ENCODE data around the gene CHEK1. TPM values are rescaled to one million over a fixed set of nuclear protein-coding genes. Genes with fewer than 3 reads are reported as not detected.

The CHEK1 gene
- total and polyA plus RNA-seq, 2 of the 8 experiments (the other 6 are each of a cell fraction or from before 2014, with no cell fraction given): 37.7 to 133 TPM

DNA sequence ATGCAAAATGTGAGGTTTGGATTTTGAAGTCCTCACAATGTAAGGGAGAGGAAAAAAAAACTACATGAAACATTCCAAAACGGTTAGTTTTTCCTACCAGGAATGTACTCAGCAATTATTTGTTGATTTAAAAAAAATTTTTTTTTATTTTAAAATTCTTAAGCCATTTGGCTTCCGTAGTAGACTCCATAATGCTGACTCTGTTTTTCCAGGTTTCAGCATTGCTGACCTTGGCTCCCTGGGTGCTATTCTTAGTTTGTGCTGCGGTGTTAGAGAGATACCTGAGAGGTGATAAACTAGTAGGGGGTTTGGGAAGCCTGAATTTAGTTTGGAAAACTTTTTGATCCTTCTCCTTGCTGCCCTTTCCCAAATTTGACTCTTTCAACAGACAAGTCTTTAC is 21.8 kb upstream of the CHEK1 start:
- no peak overlapping the region for H3K56ac ChIP-seq (replicated peaks; ENCODE audit: insufficient read length, low read depth, low read length)
- H2BK15ac ChIP-seq (ENCODE audit: low read length): no peak overlapping the region
- no peak overlapping the region for H3K4me2 ChIP-seq (ENCODE audit: insufficient read depth in 1 of 2, low read depth in 2 of 2, low read length in 2 of 2)
- H3K27me3 ChIP-seq (replicated peaks in 1 of 4; ENCODE audit: control insufficient read depth in 3 of 4, extremely low read depth in 1 of 4, insufficient read depth in 3 of 4, low read length in 3 of 4): no peaks in the 10 kb centered on the region
- 91% methylated on average over 3 of the region's 3 CpGs; no CpG with 5 or more reads in 1 of the 2 experiments for WGBS, 2 experiments (ENCODE audit: extremely low coverage in 1 of 2, insufficient coverage in 1 of 2, insufficient read length in 1 of 2, insufficient replicate concordance in 2 of 2, low coverage in 1 of 2, low lambda C conversion rate in 2 of 2, missing lambda C conversion rate in 1 of 2)
- H3K9ac ChIP-seq (replicated peaks in 1 of 4; ENCODE audit: extremely low read depth in 1 of 4, low read depth in 3 of 4, low read length in 3 of 4): no peak overlapping the region
- H2AK5ac ChIP-seq (ENCODE audit: low read depth, low read length): no peak overlapping the region
- no peak overlapping the region for H2BK120ac ChIP-seq (replicated peaks; ENCODE audit: low read depth, low read length)
- H3K4me1 ChIP-seq (replicated peaks in 1 of 4; ENCODE audit: control insufficient read depth in 3 of 4, insufficient read depth in 4 of 4, low read length in 3 of 4): no peaks in the 10 kb centered on the region
- no peak overlapping the region for H3K23ac ChIP-seq (ENCODE audit: insufficient read length)
- no peaks in the 10 kb centered on the region for H3K23me2 ChIP-seq (ENCODE audit: low read depth, low read length)
- ChIA-PET POLR2A (ENCODE audit: partially characterized antibody) (interaction anchor here (1.3 kb wide), 1 partner anchor 11 kb away, joined by 3 read pairs; the partner anchor contains the start of gene STT3A), CTCF (ENCODE audit: partially characterized antibody) (interaction anchor here (0.8 kb wide), 1 partner anchor 76 kb away, joined by 3 read pairs; no protein-coding TSS in a partner anchor)
- TF ChIP-seq YY1 (IDR thresholded peaks at IDR 0.05; ENCODE audit: low read depth, low read length) (no peak), CREB1 (IDR thresholded peaks at IDR 0.05) (no peak), CEBPB (IDR thresholded peaks at IDR 0.05; ENCODE audit: low read depth, low read length) (no peak)
- no peak overlapping the region for H2BK5ac ChIP-seq (ENCODE audit: low read depth, low read length)
- H3K27ac ChIP-seq (ENCODE audit: low read depth, low read length): no peak overlapping the region
- H2AFZ ChIP-seq (ENCODE audit: low read length): no peak overlapping the region
- H3K18ac ChIP-seq (ENCODE audit: extremely low read depth, low read length): no peak overlapping the region
- peaks cover 0 to 5% of the 10 kb centered on the region in 2 experiments for H4K20me1 ChIP-seq (replicated peaks in 1 of 2; ENCODE audit: control insufficient read depth in 1 of 2, insufficient read depth in 2 of 2, low read length in 2 of 2)
- no peak overlapping the region for H3K14ac ChIP-seq (ENCODE audit: insufficient read length)
- FAIRE-seq (no peak), DNase-seq (ENCODE audit: low read depth in 1 of 2, low spot score in 2 of 2) (no peak)
- no peak overlapping the region for H4K8ac ChIP-seq (ENCODE audit: extremely low read depth, insufficient read depth, low read length)
- no peak overlapping the region for H2BK12ac ChIP-seq (ENCODE audit: low read depth, low read length)
- no peaks in the 10 kb centered on the region; the same call in 1 of the 2 replicates for H3K79me1 ChIP-seq (ENCODE audit: low read depth, low read length)
- no peaks in the 10 kb centered on the region for H3K9me3 ChIP-seq (ENCODE audit: insufficient read depth in 2 of 2, low read depth in 1 of 2, low read length in 1 of 2)
- no peak overlapping the region for H2BK20ac ChIP-seq (ENCODE audit: low read length)
- H3K79me2 ChIP-seq (ENCODE audit: control insufficient read depth in 1 of 2, insufficient read depth in 2 of 2, low read length in 2 of 2): no peaks in the 10 kb centered on the region; a peak in 1 of 4 replicates
- H4K5ac ChIP-seq (ENCODE audit: insufficient read length, low read depth, low read length): no peak overlapping the region
- H4K91ac ChIP-seq (replicated peaks; ENCODE audit: insufficient read length, low read length): no peak overlapping the region
- H3K4ac ChIP-seq (replicated peaks; ENCODE audit: insufficient read length, low read depth, low read length): no peak overlapping the region
- peaks cover 34 to 80% (median 62%) of the 10 kb centered on the region in 4 experiments for H3K36me3 ChIP-seq (ENCODE audit: control insufficient read depth in 2 of 4, insufficient read depth in 4 of 4, low read length in 3 of 4)
- no peak overlapping the region for H3K4me3 ChIP-seq (ENCODE audit: extremely low read depth in 1 of 4, insufficient read depth in 2 of 4, low read depth in 3 of 4, low read length in 4 of 4)
